ENCODE data around the gene DLG2. TPM values are rescaled to one million over a fixed set of nuclear protein-coding genes. Genes with fewer than 3 reads are reported as not detected.

The DLG2 gene
- total and polyA plus RNA-seq, 9 of the 15 experiments (the other 6 are each of a cell fraction or from before 2014, with no cell fraction given), result 0.52 to 1.6 (median 0.95) TPM

DNA sequence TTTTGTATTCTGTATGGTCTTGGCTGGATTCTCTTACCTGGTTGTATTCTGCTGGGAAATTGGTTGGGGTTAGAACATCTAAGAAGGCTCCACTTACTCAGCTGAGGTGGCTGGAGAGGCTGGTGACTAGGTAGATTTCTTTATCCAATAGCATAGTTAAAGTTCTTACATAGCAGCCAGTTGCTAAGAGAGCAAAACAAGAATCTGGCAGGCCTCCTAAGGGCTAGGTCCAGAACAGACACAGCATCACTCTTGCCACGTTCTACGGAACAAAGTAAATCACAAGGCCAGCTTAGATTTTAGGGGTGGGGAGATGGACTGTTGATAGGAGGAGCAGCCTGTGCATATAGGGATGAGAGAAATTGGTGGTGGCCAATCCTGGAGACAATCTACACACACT is 2199.6 kb downstream of the DLG2 start:
- H3K79me2 ChIP-seq (ENCODE audit: control insufficient read depth, insufficient read depth, low read length), result no peaks in the 10 kb centered on the region
- no peak for FAIRE-seq
- no peak overlapping the region for H2AFZ ChIP-seq (ENCODE audit: low read depth, low read length)
- H4K20me1 ChIP-seq (replicated peaks; ENCODE audit: control insufficient read depth, insufficient read depth, low read length), result no peaks in the 10 kb centered on the region
- intact Hi-C loops (cut with micrococcal nuclease) (no loop called here), in situ Hi-C loops (cut with MboI) (no loop called here)
- CTCF ChIA-PET (ENCODE audit: low intra/inter-chr PET ratio), result no interaction called here
- ATAC-seq, result no peak
- no peak for TF ChIP-seq ZNF165 (CRISPR knock-in tag; IDR thresholded peaks at IDR 0.05; ENCODE audit: borderline replicate concordance)
- no peak for TF ChIP-seq NFIC (IDR thresholded peaks at IDR 0.05)
- no peak for TF ChIP-seq ZC3H8 (IDR thresholded peaks at IDR 0.05)
- TF ChIP-seq COPS2 (conservative IDR thresholded peaks at IDR 0.05), result no peak
- no peak for TF ChIP-seq SMAD2 (IDR thresholded peaks at IDR 0.05; ENCODE audit: low read depth, low read length)
- TF ChIP-seq ZNF133 (CRISPR knock-in tag; IDR thresholded peaks at IDR 0.05), result no peak
- no peak for TF ChIP-seq ZKSCAN3 (CRISPR knock-in tag; IDR thresholded peaks at IDR 0.05)
- no peak for TF ChIP-seq ZNF146 (CRISPR knock-in tag; IDR thresholded peaks at IDR 0.05; ENCODE audit: unreplicated experiment)
- no peak for TF ChIP-seq RCOR1 (IDR thresholded peaks at IDR 0.05; ENCODE audit: borderline replicate concordance in 1 of 2, low read depth in 2 of 2, low read length in 2 of 2)
- no peak for TF ChIP-seq HLTF (IDR thresholded peaks at IDR 0.05)
- TF ChIP-seq SMAD4 (CRISPR knock-in tag; conservative IDR thresholded peaks at IDR 0.05), result no peak
- no peak overlapping the region for H3K4me2 ChIP-seq (ENCODE audit: insufficient read depth, low read length)
- DNase-seq (ENCODE audit: extremely low read depth in 1 of 4, low spot score in 3 of 4), result no peak
- H3K4me3 ChIP-seq, result no peak overlapping the region
- H3K9me3 ChIP-seq (replicated peaks; ENCODE audit: control insufficient read depth, insufficient read depth, low read depth, low read length), result no peaks in the 10 kb centered on the region
- H3K27me3 ChIP-seq (ENCODE audit: control insufficient read depth in 2 of 2, insufficient read depth in 2 of 2, low read length in 2 of 2), result no peaks in the 10 kb centered on the region
- 3% methylated on average over 2 of the region's 2 CpGs for WGBS (ENCODE audit: insufficient coverage, low coverage, missing lambda C conversion rate)
- BruUV-seq (replicated peaks), result no TSS peak
- H3K27ac ChIP-seq (ENCODE audit: extremely low read depth, low read depth, low read length), result no peak overlapping the region
- no peaks in the 10 kb centered on the region for H3K36me3 ChIP-seq (ENCODE audit: control insufficient read depth, insufficient read depth, low read length)
- no peaks in the 10 kb centered on the region for H3K4me1 ChIP-seq (replicated peaks in 1 of 2; ENCODE audit: control insufficient read depth in 2 of 2, insufficient read depth in 2 of 2, low read length in 2 of 2)
- POLR2A ChIA-PET, result no interaction called here
- no peaks in the 10 kb centered on the region for H3K9me1 ChIP-seq (ENCODE audit: control insufficient read depth, insufficient read depth, low read length)
- no peak overlapping the region for H3K9ac ChIP-seq (ENCODE audit: insufficient read depth in 1 of 2, low read depth in 2 of 2, low read length in 2 of 2)

Data from K562 (cell line).